ENCODE measurements around the gene ZNF326.

GRCh38 chr1:89954401-89954800 lies 40.5 kb upstream of the ZNF326 start:
- TF ChIP-seq POLR2A (IDR thresholded peaks at IDR 0.05; ENCODE audit: low read depth, low read length) (no peak), POLR2AphosphoS5 (IDR thresholded peaks at IDR 0.05; ENCODE audit: low read depth, low read length) (no peak)
